Spleen (tissue), 11 donors: ENCODE data around the gene FTO. TPM values are rescaled to one million over a fixed set of nuclear protein-coding genes. Genes with fewer than 3 reads are reported as not detected.

Source experiments
- DNase-seq: peaks from one replicate; pipeline ENCODE4 v3.0.0-alpha.2; 2020
- H3K27ac ChIP-seq, 8 donors: fragments of 200-600 bp; sonication (generic) in 7 of 8; 1 replicate in 4 of 8; 2 replicates in 4 of 8; pipeline versions ENCODE4 v1.5.0 to v1.8.0; 2016 to 2021; ENCODE audit warnings: inconsistent platforms in 4 of 8, mild to moderate bottlenecking in 4 of 8, moderate library complexity in 1 of 8
- H3K27me3 ChIP-seq, 7 donors: fragments of 200-600 bp; sonication (generic) in 6 of 7; replicated peaks in 1 of 7; 1 replicate in 4 of 7; 2 replicates in 3 of 7; pipeline versions ENCODE4 v1.5.0 to v1.8.0; 2016 to 2021; ENCODE audit warnings: inconsistent platforms in 3 of 7, mild to moderate bottlenecking in 1 of 7
- H3K36me3 ChIP-seq, 6 donors: fragments of 200-600 bp; sonication (generic) in 5 of 6; 1 replicate in 4 of 6; 2 replicates in 2 of 6; pipeline versions ENCODE4 v1.5.0 to v1.8.0; 2016 to 2021; ENCODE audit warnings: inconsistent platforms in 2 of 6
- H3K4me1 ChIP-seq, 6 donors: fragments of 200-600 bp; sonication (generic) in 5 of 6; 1 replicate in 3 of 6; 2 replicates in 3 of 6; pipeline versions ENCODE4 v1.5.0 to v1.8.0; 2016 to 2021; ENCODE audit warnings: inconsistent platforms in 3 of 6
- H3K4me3 ChIP-seq, 8 donors: fragments of 200-600 bp; sonication (generic) in 7 of 8; 1 replicate in 4 of 8; 2 replicates in 4 of 8; pipeline versions ENCODE4 v1.5.0 to v1.8.0; 2016 to 2021; ENCODE audit warnings: inconsistent platforms in 4 of 8, mild to moderate bottlenecking in 4 of 8, moderate library complexity in 2 of 8
- H3K9me3 ChIP-seq, 8 donors: fragments of 200-600 bp; sonication (generic) in 7 of 8; 1 replicate in 4 of 8; 2 replicates in 4 of 8; pipeline versions ENCODE4 v1.5.0 to v1.8.0; 2016 to 2021; ENCODE audit warnings: inconsistent platforms in 4 of 8
- POLR2A ChIP-seq, 3 donors: fragments of 450-650 bp; IDR thresholded peaks; one replicate each; pipeline ENCODE4 v1.5.1; 2017; ENCODE audit warnings: antibody characterized with exemption in 3 of 3, mild to moderate bottlenecking in 1 of 3
- POLR2AphosphoS5 ChIP-seq, 3 donors: sonication (generic); formaldehyde crosslinking; IDR thresholded peaks; one replicate each; pipeline ENCODE4 v1.5.1; 2017; ENCODE audit warnings: antibody characterized with exemption in 3 of 3
- WGBS, 5 donors: extraction: QIAGEN DNeasy Blood & Tissue Kit in 3 of 5; methylation state at CpG; one replicate each; pipeline versions ENCODE4 v1.1.5 to v1.1.7; 2013 to 2018; 5-methylcytosine and 5-hydroxymethylcytosine counted together
- intact Hi-C: fragments of 100-400 bp; cut with DNase I; formaldehyde crosslinking; loops from one replicate; pipeline ENCODE4 v1.15.0; 2023; ENCODE audit warnings: low total_unique reads
- polyA plus RNA-seq, 3 donors: library from polyadenylated mRNA; stranded (reverse); fragments of 200-250 nt; gene quantifications; one replicate each; pipeline ENCODE4 v1.2.1, GENCODE V29; 2013
- total RNA-seq, 7 donors: library from RNA; depleted of rRNA in 3 of 7; stranded (reverse); fragments of >200 nt in 3 of 7; fragmentation: NEBNext Ultra II Directional in 4 of 7; extraction: Animal tissue kit (Norgen Biotek cat#: 25700) in 4 of 7; gene quantifications; one replicate each; pipeline versions ENCODE4 v1.1.0 to v1.2.1, GENCODE V29; 2016 to 2021
- TF ChIP-seq, protein P1 (sequence below), 11 experiments: fragments of 200-600 bp in 7 of 11; fragments of 450-650 bp in 4 of 11; sonication (generic) in 4 of 11; IDR thresholded peaks in 8 of 11; conservative IDR thresholded peaks in 3 of 11; 1 replicate in 7 of 11; 2 replicates in 4 of 11; pipeline versions ENCODE4 v1.4.0 to v1.8.0; 2016 to 2021; ENCODE audit warnings: antibody characterized with exemption in 11 of 11, inconsistent platforms in 4 of 11, mild to moderate bottlenecking in 1 of 11
- donor health status: healthy with polysubstance abuse.
- donor health status: DM: no; HTN: no; CAD: no; lungs with moderate emphysema.
- donor health status: DM: no; HTN: no; CAD: no.
- donor health status: Bipolar disorder and iron deficiency.
- donor health status: healthy.
- donor health status: DM: no; HTN: no; CAD: no.
- donor health status: DM: yes; HTN: yes; CAD: no.

The FTO gene
- total and polyA plus RNA-seq, 10 donors = 6.8 to 89.8 (median 68.4) TPM

DNA sequence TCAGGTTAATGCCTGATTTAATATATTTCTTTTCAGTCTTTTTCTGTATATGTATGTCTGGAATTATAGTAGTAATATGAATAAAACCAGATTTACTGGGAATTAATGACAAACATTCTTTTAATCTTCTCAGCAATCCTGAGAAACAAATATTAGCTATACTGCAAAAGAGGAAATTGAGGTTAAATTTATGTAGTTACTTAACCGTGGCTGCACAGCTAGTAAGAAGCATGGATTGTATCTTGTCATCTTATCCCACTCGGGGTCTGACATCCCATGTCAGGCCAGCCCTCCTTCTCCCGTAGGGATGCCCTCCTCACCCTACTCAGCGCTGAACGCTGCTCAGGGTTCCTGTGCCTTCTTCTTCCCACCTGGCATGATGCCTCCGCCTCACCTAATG lies 143.0 kb downstream of the FTO start:
- no peaks in the 10 kb centered on the region for H3K9me3 ChIP-seq
- H3K27ac ChIP-seq = peak overlapping the region in 1 of 8 donors; percentile 74
- peaks cover 0 to 49% (median 6%) of the 10 kb centered on the region in 6 donors for H3K36me3 ChIP-seq
- DNase-seq = no peak
- peaks cover 0 to 37% (median 5%) of the 10 kb centered on the region in 6 donors for H3K4me1 ChIP-seq
- intact Hi-C loops = no loop called here
- TF ChIP-seq POLR2A (IDR thresholded peaks at IDR 0.05) (no peak), POLR2AphosphoS5 (IDR thresholded peaks at IDR 0.05) (no peak)
- TF ChIP-seq, protein P1, sequence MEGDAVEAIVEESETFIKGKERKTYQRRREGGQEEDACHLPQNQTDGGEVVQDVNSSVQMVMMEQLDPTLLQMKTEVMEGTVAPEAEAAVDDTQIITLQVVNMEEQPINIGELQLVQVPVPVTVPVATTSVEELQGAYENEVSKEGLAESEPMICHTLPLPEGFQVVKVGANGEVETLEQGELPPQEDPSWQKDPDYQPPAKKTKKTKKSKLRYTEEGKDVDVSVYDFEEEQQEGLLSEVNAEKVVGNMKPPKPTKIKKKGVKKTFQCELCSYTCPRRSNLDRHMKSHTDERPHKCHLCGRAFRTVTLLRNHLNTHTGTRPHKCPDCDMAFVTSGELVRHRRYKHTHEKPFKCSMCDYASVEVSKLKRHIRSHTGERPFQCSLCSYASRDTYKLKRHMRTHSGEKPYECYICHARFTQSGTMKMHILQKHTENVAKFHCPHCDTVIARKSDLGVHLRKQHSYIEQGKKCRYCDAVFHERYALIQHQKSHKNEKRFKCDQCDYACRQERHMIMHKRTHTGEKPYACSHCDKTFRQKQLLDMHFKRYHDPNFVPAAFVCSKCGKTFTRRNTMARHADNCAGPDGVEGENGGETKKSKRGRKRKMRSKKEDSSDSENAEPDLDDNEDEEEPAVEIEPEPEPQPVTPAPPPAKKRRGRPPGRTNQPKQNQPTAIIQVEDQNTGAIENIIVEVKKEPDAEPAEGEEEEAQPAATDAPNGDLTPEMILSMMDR (IDR thresholded peaks at IDR 0.05 in 8 of 11, conservative IDR thresholded peaks at IDR 0.05 in 3 of 11) = no peak
- H3K27me3 ChIP-seq = no peaks in the 10 kb centered on the region
- H3K4me3 ChIP-seq = no peak overlapping the region
- WGBS, 5 donors = 51 to 78% (median 67%) methylated on average over 6 of the region's 6 CpGs

DNA sequence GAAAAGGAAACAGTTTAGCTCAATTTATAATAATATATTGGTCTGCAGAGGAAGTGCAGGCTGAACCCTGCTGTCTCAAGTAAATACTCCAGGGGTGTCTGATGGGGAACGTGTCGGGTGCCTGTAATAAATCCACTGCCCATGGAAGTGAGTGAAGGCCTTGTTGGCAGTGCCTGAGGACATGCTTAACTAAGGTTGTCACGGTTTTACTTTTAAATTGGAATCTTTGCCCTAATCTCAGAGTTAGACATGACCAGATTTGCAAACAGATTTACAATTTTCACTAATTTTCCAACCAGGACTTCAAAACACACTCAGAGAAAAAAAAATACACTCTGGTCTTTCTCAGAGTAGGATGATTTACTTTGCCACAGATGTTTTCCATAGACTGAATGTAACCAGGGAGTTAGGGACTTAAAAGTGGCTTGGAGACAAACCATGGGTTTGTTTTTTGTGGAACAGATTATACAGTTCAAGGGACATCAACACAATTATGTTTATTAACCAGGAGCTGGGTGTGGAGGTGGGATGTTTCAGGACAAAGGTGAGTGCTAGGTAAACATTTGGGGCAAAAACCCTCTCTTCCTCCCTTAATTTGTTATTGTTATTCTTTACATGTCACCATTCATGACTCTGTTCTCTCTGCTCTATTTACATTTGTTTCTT lies 144.5 kb downstream of the FTO start:
- H3K4me1 ChIP-seq = peaks cover 0 to 37% (median 5%) of the 10 kb centered on the region in 6 donors
- H3K36me3 ChIP-seq = peaks cover 0 to 41% (median 6%) of the 10 kb centered on the region in 6 donors
- intact Hi-C loops = no loop called here
- H3K4me3 ChIP-seq = no peak overlapping the region
- TF ChIP-seq, protein P1 (IDR thresholded peaks at IDR 0.05 in 8 of 11, conservative IDR thresholded peaks at IDR 0.05 in 3 of 11) = no peak
- TF ChIP-seq POLR2A (IDR thresholded peaks at IDR 0.05) (no peak), POLR2AphosphoS5 (IDR thresholded peaks at IDR 0.05) (no peak)
- WGBS, 5 donors = 31 to 59% (median 53%) methylated on average over 3 of the region's 3 CpGs
- H3K27me3 ChIP-seq = no peaks in the 10 kb centered on the region
- no peak for DNase-seq
- H3K9me3 ChIP-seq = no peaks in the 10 kb centered on the region
- no peak overlapping the region for H3K27ac ChIP-seq

DNA sequence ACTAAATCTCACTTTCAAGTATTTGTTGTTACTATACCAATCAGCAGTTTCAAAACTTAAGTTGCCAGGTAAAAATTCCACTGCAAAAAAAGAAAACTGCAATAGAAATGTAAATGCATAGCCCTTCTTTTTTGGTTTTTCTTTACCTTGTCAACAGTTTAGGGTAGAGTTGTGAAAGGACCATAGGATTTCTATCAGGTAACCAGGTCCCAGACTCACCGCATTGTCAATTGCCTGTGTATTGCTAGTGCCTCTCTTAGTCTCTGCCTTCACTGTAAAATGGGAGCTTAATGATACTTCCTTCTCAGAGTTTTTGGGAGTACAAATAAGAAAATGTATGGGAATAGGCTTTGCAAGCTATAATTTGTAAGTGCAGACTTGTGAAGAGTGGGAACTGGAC lies 145.0 kb downstream of the FTO start:
- TF ChIP-seq POLR2AphosphoS5 (IDR thresholded peaks at IDR 0.05) (no peak), POLR2A (IDR thresholded peaks at IDR 0.05) (no peak)
- TF ChIP-seq, protein P1 (IDR thresholded peaks at IDR 0.05 in 8 of 11, conservative IDR thresholded peaks at IDR 0.05 in 3 of 11) = no peak
- DNase-seq = no peak
- Histone ChIP-seq H3K27me3 (no peaks in the 10 kb centered on the region), H3K4me3 (no peak overlapping the region), H3K4me1 (peaks cover 0 to 37% (median 5%) of the 10 kb centered on the region in 6 donors), H3K36me3 (peaks cover 0 to 40% (median 6%) of the 10 kb centered on the region in 6 donors), H3K9me3 (peaks cover 0 to 3% (median 0%) of the 10 kb centered on the region in 8 donors), H3K27ac (no peak overlapping the region)
- 97 to 100% (median 99%) methylated on average over 1 of the region's 1 CpG for WGBS, 5 donors
- intact Hi-C loops = no loop called here

DNA sequence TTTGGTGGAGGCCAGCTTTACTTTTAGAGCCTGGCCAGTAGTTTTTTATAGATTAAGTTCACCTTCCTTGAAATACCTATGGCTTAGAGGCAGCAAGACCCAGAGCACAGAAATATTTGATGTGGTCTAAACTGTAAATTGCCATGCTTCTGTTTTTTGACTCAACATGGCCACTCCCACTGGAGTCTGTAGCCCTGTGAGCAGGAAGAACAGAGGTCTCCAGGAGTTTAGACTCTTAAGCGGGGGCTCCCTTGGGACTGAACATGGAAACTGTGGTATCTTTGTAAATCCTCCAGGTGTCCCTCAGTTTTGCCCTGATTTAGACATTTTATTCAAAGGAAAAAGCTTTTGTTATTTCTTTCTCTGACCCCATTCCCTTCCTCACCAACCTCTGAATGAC lies 145.6 kb downstream of the FTO start:
- Histone ChIP-seq H3K4me3 (no peak overlapping the region), H3K36me3 (peaks cover 0 to 34% (median 4%) of the 10 kb centered on the region in 6 donors), H3K4me1 (peaks cover 0 to 37% (median 5%) of the 10 kb centered on the region in 6 donors), H3K27ac (no peak overlapping the region), H3K27me3 (no peaks in the 10 kb centered on the region), H3K9me3 (peaks cover 0 to 9% (median 0%) of the 10 kb centered on the region in 8 donors)
- 67 to 91% (median 86%) methylated on average over 1 of the region's 1 CpG for WGBS, 5 donors
- DNase-seq = no peak
- intact Hi-C loops = no loop called here
- TF ChIP-seq POLR2A (IDR thresholded peaks at IDR 0.05) (no peak), POLR2AphosphoS5 (IDR thresholded peaks at IDR 0.05) (no peak)
- TF ChIP-seq, protein P1 (IDR thresholded peaks at IDR 0.05 in 8 of 11, conservative IDR thresholded peaks at IDR 0.05 in 3 of 11) = no peak
